SK-N-SH (cell line): ENCODE data around the gene CRYZL1. TPM values are rescaled to one million over a fixed set of nuclear protein-coding genes. Genes with fewer than 3 reads are reported as not detected.
A peak's percentile ranks its signal among the peaks of the same experiment; 100 is the strongest.

Experiments
- CTCF ChIA-PET: fragments of 300-600, 350-600 bp; formaldehyde crosslinking; extraction: SDS; loops from one replicate; lab custom pipeline; 2021; lab: Yijun Ruan, JAX
- POLR2A ChIA-PET: fragments of 350-600 bp; sonication (Branson Sonifier 250); formaldehyde crosslinking; extraction: SDS; loops from one replicate; lab custom pipeline; 2020; ENCODE audit warnings: antibody characterized with exemption, inconsistent platforms; lab: Yijun Ruan, JAX
- DNase-seq: peaks from one replicate; pipeline ENCODE4 v3.0.0; 2012
- H2AFZ ChIP-seq: fragments of 200-600 bp; sonication (generic); 2 replicates; pipeline ENCODE4 v1.8.1; 2016; ENCODE audit warnings: antibody characterized with exemption, mild to moderate bottlenecking, low read depth
- H3F3A ChIP-seq: fragments of 200-600 bp; sonication (generic); replicated peaks from 2 replicates; pipeline ENCODE3; 2016; ENCODE audit warnings: antibody characterized with exemption, mild to moderate bottlenecking; ENCODE audit not compliant: insufficient read depth
- H3K27ac ChIP-seq, 2 experiments: fragments of 200-500 bp in 1 of 2; fragments of 200-600 bp in 1 of 2; sonication (Bioruptor generic) in 1 of 2; sonication (generic), shearing (Covaris generic) in 1 of 2; 2 replicates each; pipeline versions ENCODE4 v1.5.1 to v1.6.1; 2014 to 2016; ENCODE audit warnings: low read depth in 2 of 2, inconsistent platforms in 1 of 2, low read length in 1 of 2, mild to moderate bottlenecking in 1 of 2, mixed read lengths in 1 of 2
- H3K27me3 ChIP-seq: fragments of 200-600 bp; sonication (generic), shearing (Covaris generic); 2 replicates; pipeline ENCODE4 v1.6.1; 2016; ENCODE audit warnings: mixed run types; ENCODE audit not compliant: insufficient read depth
- H3K36me3 ChIP-seq, 2 experiments: fragments of 200-500 bp in 1 of 2; fragments of 200-600 bp in 1 of 2; sonication (Bioruptor generic) in 1 of 2; sonication (generic) in 1 of 2; replicated peaks in 1 of 2; 2 replicates each; pipeline versions ENCODE3 to v1.5.1; 2014 to 2016; ENCODE audit warnings: low read length in 1 of 2, mild to moderate bottlenecking in 1 of 2; ENCODE audit not compliant: insufficient read depth in 2 of 2, control insufficient read depth in 1 of 2
- H3K4me1 ChIP-seq, 2 experiments: fragments of 200-500 bp in 1 of 2; fragments of 200-600 bp in 1 of 2; sonication (Bioruptor generic) in 1 of 2; sonication (generic), shearing (Covaris generic) in 1 of 2; 2 replicates each; pipeline versions ENCODE4 v1.5.1 to v1.6.1; 2014 to 2016; ENCODE audit warnings: low read depth in 1 of 2, low read length in 1 of 2, mixed run types in 1 of 2; ENCODE audit not compliant: insufficient read depth in 2 of 2, control insufficient read depth in 1 of 2
- H3K4me2 ChIP-seq: fragments of 200-600 bp; sonication (generic), shearing (Covaris generic); 2 replicates; pipeline ENCODE4 v1.6.1; 2017; ENCODE audit warnings: mixed run types
- H3K4me3 ChIP-seq, 2 experiments: fragments of 200-500 bp in 1 of 2; fragments of 200-600 bp in 1 of 2; sonication (Bioruptor generic) in 1 of 2; sonication (generic), shearing (Covaris generic) in 1 of 2; 2 replicates each; pipeline versions ENCODE4 v1.5.1 to v1.8.1; 2014 to 2016; ENCODE audit warnings: low read depth in 2 of 2, inconsistent platforms in 1 of 2, low read length in 1 of 2, mild to moderate bottlenecking in 1 of 2, mixed read lengths in 1 of 2, moderate library complexity in 1 of 2
- H3K79me2 ChIP-seq: fragments of 200-600 bp; sonication (generic); 2 replicates; pipeline ENCODE4 v1.8.1; 2017; ENCODE audit warnings: mild to moderate bottlenecking; ENCODE audit not compliant: insufficient read depth
- H3K9ac ChIP-seq: fragments of 200-600 bp; sonication (generic); 2 replicates; pipeline ENCODE4 v1.6.1; 2017; ENCODE audit warnings: mixed run types
- H3K9me2 ChIP-seq: fragments of 200-600 bp; sonication (generic); 2 replicates; pipeline ENCODE4 v1.6.1; 2017; ENCODE audit warnings: mixed run types
- H3K9me3 ChIP-seq: fragments of 200-600 bp; sonication (generic); 2 replicates; pipeline ENCODE4 v1.6.1; 2017; ENCODE audit warnings: mixed run types, mild to moderate bottlenecking, moderate library complexity
- H4K20me1 ChIP-seq: fragments of 200-600 bp; sonication (generic); 2 replicates; pipeline ENCODE4 v1.6.1; 2017; ENCODE audit warnings: mild to moderate bottlenecking, mixed run types; ENCODE audit not compliant: insufficient read depth
- FOSL2 ChIP-seq: IDR thresholded peaks from 2 replicates; pipeline ENCODE4 v1.4.0; 2012; ENCODE audit warnings: low read depth, mild to moderate bottlenecking, moderate library complexity, borderline replicate concordance
- GATA2 ChIP-seq: sonication (generic); formaldehyde crosslinking; IDR thresholded peaks from 2 replicates; pipeline ENCODE4 v1.5.0; 2020; ENCODE audit warnings: mild to moderate bottlenecking, missing genetic modification reagents
- IRF3 ChIP-seq: fragments of 150-350 bp; IDR thresholded peaks from 2 replicates; pipeline ENCODE4 v1.6.1; 2016; ENCODE audit warnings: mild to moderate bottlenecking, low read depth, low read length
- MAX ChIP-seq: IDR thresholded peaks from 2 replicates; pipeline ENCODE4 v1.4.0; 2012; ENCODE audit warnings: low read depth
- MEF2A ChIP-seq: IDR thresholded peaks from 2 replicates; pipeline ENCODE4 v1.4.0; 2012; ENCODE audit warnings: low read depth, borderline replicate concordance
- NRF1 ChIP-seq: IDR thresholded peaks from 2 replicates; pipeline ENCODE4 v1.6.1; 2012; ENCODE audit warnings: low read depth, mild to moderate bottlenecking, low read length
- RCOR1 ChIP-seq: fragments of 150-350 bp; IDR thresholded peaks from 2 replicates; pipeline ENCODE4 v1.6.1; 2017; ENCODE audit warnings: antibody characterized with exemption, low read length
- REST ChIP-seq: IDR thresholded peaks from 2 replicates; pipeline ENCODE4 v1.6.1; 2012; ENCODE audit warnings: mild to moderate bottlenecking, low read depth, low read length, moderate library complexity
- RXRA ChIP-seq: IDR thresholded peaks from 2 replicates; pipeline ENCODE4 v1.4.0; 2012; ENCODE audit warnings: low read depth, mild to moderate bottlenecking, borderline replicate concordance
- SIN3A ChIP-seq: IDR thresholded peaks from 2 replicates; pipeline ENCODE4 v1.6.1; 2012; ENCODE audit warnings: low read depth, mild to moderate bottlenecking, low read length, moderate library complexity, borderline replicate concordance
- SMC3 ChIP-seq: IDR thresholded peaks from 2 replicates; pipeline ENCODE4 v1.6.1; 2012; ENCODE audit warnings: low read depth, low read length, improper control_type of control experiment
- TCF12 ChIP-seq: IDR thresholded peaks from 2 replicates; pipeline ENCODE4 v1.4.0; 2012
- ZBTB33 ChIP-seq: IDR thresholded peaks from 2 replicates; pipeline ENCODE4 v1.4.0; 2012; ENCODE audit warnings: low read depth, borderline replicate concordance
- WGBS: methylation state at CpG from one replicate; pipeline ENCODE4 v1.1.6; 2017; ENCODE audit warnings: low lambda C conversion rate; 5-methylcytosine and 5-hydroxymethylcytosine counted together
- polyA plus RNA-seq, 3 experiments: library from polyadenylated mRNA; depleted of rRNA; stranded (reverse); fragments of >200 nt; gene quantifications; 2 replicates each; pipeline ENCODE4 v1.2.3, GENCODE V29; 2012

Gene CRYZL1
- polyA plus RNA-seq, 1 of the 3 experiments (the other 2 are of a cell fraction): 26.3 TPM

GRCh38 chr21:33586927-33587326, 54.6 kb downstream of the CRYZL1 start:
- CTCF ChIA-PET: interaction anchor here (1.2 kb wide), 1 partner anchor 19 kb away, joined by 3 read pairs; no protein-coding TSS in a partner anchor
- WGBS: 78% methylated on average over 6 of the region's 6 CpGs

More at GRCh38 chr21:33586927-33587326, 54.6 kb downstream of the CRYZL1 start:
- H3K36me3 ChIP-seq: peaks cover 26 to 29% of the 10 kb centered on the region in 2 experiments
- peaks cover 6% of the 10 kb centered on the region in 2 experiments; a peak in 3 of 4 replicates for H3K4me1 ChIP-seq
- peak overlapping the region; percentile 87; the same call in 1 of the 2 replicates for H3K9ac ChIP-seq
- no peaks in the 10 kb centered on the region for H3K27me3 ChIP-seq
- POLR2A ChIA-PET: no interaction called here
- H3F3A ChIP-seq: peaks cover 31% of the 10 kb centered on the region
- H3K9me3 ChIP-seq: no peaks in the 10 kb centered on the region
- no peak overlapping the region for H2AFZ ChIP-seq
- peaks cover 34% of the 10 kb centered on the region for H3K79me2 ChIP-seq
- no peak for TF ChIP-seq FOSL2
- TF ChIP-seq TCF12: no peak
- no peak for TF ChIP-seq GATA2 (CRISPR knock-in tag)
- no peak for TF ChIP-seq RXRA
- TF ChIP-seq ZBTB33: no peak
- no peak for TF ChIP-seq REST
- TF ChIP-seq SMC3: no peak
- no peak for TF ChIP-seq NRF1
- TF ChIP-seq SIN3A: no peak
- TF ChIP-seq RCOR1: no peak
- no peak for TF ChIP-seq MAX
- no peak for TF ChIP-seq IRF3
- TF ChIP-seq MEF2A: no peak
- TF ChIP-seq, all 33 proteins: peak for 0
- Histone ChIP-seq H3K4me2 (peak overlapping the region; percentile 85), H3K27ac (no peak overlapping the region), H3K4me3 (peak overlapping the region; percentile 84 to 88; a peak in 2 of 4 replicates), H3K9me2 (no peaks in the 10 kb centered on the region), H4K20me1 (no peaks in the 10 kb centered on the region)
- no peak for DNase-seq
